Ammon's horn (tissue), 1 donor: ENCODE data around the gene CBLC.
A peak's percentile ranks its signal among the peaks of the same experiment; 100 is the strongest.
"Not testable (repeated sequence)": the region's sequence is repeated elsewhere in the genome, so short reads cannot be mapped to it uniquely, and the experiment has no call there.

ENCODE experiments used
- DNase-seq: peaks from one replicate; pipeline ENCODE4 v3.0.0-alpha.2; 2016; ENCODE audit warnings: low spot score

CBLC gene

GRCh38 chr19:44765033-44765948, 12.4 kb upstream of the CBLC start:
- DNase-seq = no peak

GRCh38 chr19:44765949-44766335, 11.7 kb upstream of the CBLC start:
- DNase-seq = no peak

- DNase-seq = no peak
These were observed 10.2 kb upstream of the CBLC start for GRCh38 chr19:44767295-44768180.

DNA sequence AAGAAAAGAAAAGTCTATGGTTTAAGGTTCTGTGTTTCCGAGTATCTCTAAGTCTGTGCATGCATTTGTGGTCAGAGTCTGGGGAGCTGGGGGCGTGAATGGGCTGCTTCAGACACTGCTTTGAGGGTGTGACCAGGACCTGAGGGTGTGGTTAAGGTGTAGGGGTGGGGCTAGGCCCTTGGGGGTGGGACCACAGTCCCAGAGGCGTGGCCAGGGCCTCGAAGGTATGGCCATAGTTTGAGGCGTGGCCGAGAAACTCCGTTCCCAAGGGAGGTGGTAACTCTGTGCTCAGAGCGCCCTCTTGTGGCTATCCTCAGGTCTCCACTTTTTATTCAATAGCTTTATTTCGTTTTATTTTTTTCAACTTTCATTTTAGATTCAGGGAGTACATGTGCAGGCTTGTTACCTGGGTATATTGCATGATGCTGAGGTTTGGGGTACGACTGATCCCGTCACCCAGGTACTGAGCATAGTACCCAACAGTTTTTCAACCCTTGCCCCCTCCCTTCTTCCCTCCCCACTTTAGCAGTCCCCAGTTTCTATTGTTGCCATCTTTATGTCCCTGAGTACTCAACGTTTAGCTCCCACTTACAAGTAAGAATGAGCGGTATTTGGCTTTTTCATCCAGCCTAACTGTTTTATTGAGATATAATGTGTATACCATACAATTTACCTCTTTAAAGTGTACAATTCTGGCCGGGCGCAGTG, 7.0 kb upstream of the CBLC start:
- peak; percentile 85 for DNase-seq

GRCh38 chr19:44772144-44772543, 5.5 kb upstream of the CBLC start:
- not testable (repeated sequence) for DNase-seq

DNA sequence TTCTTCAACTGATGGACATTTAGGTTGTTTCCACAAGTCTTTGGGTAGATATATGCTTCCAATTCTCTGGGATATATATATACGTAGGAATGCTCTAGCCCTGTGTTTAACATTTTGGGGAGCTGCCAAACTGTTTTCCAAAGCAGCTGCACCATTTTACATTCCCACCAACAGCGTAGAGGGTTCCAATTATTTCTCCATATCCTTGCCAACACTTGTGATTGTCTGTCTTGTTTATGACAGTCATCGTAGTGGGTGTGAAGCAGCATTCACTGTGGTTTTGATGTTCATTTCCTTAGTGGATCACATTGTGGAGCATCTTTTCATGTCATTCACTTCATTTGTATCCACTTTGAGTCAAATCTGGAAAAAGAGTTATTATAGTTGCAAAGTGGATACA, 4.7 kb upstream of the CBLC start:
- DNase-seq = no peak

DNA sequence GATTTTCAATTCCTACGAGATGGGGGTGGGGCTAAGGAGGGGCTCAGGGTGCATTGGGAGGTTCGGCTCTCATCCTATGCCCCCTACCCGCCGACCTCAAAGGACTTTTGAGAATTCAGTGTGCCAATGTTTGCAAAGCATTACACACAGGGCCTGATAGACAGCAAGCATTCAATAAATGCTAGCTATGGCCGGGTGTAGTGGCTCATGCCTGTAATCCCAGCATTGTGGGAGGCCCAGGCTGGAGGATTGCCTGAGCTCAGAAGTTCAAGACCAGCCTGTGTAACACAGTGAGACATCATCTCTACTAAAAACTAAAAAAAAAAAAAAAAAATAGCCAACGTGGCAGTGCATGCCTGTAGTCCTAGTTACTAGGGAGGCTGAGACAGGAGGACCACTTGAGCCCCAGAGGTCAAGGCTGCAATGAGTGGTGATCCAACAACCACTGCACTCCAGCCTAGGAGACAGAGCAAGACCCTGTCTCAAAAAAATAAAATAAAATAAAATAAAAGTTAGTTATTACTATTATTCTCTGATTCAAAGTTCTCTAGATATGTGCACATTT, 1.9 kb upstream of the CBLC start:
- DNase-seq = no peak

DNA sequence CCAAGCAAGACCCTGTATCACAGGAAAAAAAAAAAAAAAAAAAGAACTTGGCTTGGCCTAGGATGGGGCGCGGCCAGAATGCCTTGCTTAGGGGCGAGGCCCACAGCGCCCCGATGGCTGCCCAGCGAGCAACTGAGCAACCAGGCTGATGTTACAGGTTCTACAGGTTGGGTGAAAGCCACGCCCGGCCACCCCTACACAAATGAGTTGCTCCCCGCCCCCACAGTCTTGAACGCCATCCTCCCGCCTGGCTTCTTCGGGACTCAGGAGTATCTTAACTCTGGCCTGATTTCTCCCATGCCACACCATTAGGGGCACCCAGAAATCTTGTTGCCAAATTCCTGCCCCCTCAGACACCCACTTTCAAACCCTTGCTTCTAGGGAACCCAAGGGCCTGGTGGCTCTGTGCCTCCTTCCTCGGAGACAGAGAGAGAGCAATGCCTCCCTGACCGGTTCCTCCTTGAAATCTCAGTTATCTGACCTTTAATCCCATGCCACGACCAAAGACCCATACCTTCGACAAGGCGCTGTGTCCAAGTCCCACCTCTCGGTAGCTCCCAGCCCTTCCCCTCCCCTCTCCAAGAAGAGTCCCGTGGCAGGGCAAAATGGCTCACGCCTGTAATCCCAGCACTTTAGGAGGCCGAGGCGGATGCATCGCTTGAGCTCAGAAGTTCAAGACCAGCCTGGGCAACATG, 1.1 kb upstream of the CBLC start:
- DNase-seq = no peak

- DNase-seq = no peak
These were observed 1.5 kb downstream of the CBLC start for GRCh38 chr19:44779150-44779549.

DNA sequence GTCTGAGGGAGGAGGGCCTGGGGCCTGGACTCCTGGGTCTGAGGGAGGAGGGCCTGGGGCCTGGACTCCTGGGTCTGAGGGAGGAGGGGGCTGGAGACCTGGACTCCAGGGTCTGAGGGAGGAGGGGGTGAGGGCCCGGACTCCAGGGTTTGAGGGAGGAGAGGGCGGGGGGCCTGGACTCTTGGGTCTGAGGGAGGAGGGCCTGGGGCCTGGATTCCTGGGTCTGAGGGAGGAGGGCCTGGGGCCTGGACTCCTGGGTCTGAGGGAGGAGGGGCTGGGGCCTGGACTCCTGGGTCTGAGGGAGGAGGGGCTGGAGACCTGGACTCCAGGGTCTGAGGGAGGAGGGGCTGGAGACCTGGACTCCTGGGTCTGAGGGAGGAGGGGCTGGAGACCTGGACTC, 4.0 kb downstream of the CBLC start:
- DNase-seq = not testable (repeated sequence)

GRCh38 chr19:44782729-44783128, 5.0 kb downstream of the CBLC start:
- DNase-seq = no peak

- DNase-seq = no peak
These were observed 5.9 kb downstream of the CBLC start for GRCh38 chr19:44783545-44783944.

DNA sequence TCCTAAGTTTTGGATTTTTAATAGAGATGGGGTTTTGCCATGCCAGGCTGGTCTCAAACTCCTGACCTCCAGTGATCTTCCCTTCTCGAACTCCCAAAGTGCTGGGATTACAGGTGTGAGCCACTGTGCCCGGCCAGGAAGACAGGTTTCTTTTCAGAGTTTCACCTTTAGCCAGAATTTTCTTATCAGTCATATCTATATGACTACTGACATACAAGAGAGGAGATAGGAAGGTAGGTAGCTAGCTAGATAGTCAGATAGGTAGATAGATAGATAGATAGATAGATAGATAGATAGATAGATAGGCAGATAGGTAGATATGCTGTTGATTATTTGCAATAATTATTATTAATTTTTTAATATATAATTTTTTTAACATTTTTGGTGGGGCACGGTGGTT, 7.6 kb downstream of the CBLC start:
- DNase-seq = no peak

- no peak for DNase-seq
These were observed 8.3 kb downstream of the CBLC start for GRCh38 chr19:44785993-44786392.

DNA sequence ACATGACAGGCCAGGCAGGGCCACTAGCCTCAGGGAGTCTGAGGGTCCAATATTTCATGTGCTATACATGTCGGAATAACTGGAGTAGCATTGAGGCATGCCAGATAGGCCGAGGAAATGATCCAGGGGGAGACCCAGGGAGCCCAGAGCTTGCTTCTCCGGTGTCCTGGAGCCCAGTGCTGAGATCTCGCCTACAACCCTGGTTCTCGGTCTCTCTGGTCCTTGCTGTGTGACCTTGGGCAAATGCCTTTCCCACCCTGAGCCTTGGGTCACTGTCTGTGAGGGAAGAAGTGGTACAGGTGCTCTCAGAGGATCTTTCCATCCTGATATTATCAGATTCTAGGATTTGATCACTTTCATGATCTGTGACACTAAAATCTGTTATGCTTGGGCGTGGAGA, 11.3 kb downstream of the CBLC start:
- DNase-seq = no peak

DNA sequence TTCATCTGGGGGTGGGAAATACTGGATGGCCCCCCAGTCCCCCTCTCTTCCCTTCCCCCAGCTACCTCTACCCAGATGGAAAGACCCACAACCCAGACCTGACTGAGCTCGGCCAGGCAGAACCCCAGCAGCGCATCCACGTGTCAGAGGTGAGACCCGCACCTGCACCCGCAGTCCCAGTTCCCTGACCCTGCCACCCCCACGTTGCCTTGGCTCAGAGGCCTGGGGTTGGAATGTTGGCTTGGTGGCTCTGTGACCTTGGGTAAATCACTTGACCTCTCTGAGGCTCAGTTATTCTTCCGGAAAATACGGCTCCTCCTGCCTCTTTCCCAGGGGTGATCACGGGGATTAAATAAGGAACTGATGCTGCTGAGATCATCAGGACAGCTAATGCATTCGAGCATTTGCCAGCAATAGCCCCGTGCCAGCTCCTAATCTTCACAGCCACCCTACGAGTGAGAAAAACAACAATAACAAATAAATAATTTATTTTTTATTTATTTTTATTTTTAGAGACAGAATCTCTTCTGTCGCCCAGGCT, 12.3 kb downstream of the CBLC start:
- DNase-seq = no peak

GRCh38 chr19:44792281-44792680, 14.6 kb downstream of the CBLC start:
- no peak for DNase-seq

DNA sequence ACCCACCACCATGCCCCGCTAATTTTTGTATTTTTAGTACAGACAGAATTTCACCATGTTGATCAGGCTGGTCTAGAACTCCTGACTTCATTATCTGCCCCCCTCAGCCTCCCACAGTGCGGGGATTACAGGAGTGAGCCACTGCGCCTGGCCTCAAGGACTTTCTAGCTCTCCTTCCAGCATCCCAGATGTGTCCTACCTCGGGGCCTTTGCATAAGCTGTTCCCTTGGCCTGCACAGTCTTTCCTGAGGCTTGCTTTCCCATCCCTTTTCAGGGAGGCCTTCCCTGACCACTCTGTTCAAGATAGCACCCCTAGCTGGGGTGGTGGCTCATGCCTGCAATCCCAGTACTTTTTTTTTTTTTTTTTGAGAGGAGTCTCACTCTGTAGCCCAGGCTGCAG, 16.9 kb downstream of the CBLC start:
- DNase-seq = no peak

- DNase-seq = no peak
These were observed 17.8 kb downstream of the CBLC start for GRCh38 chr19:44795398-44795987.

- DNase-seq = peak; percentile 40
These were observed 19.0 kb downstream of the CBLC start for GRCh38 chr19:44796701-44797115.
